Fibroblast of lung (primary cell): Measurements from ENCODE around the gene MACROD2. TPM values are rescaled to one million over a fixed set of nuclear protein-coding genes. Genes with fewer than 3 reads are reported as not detected.

Experiments used
- DNase-seq, 2 donors: peaks; one replicate each; pipeline versions ENCODE4 v3.0.0 to v3.0.0-alpha.2; 2010; ENCODE audit warnings: low read depth in 2 of 2
- H2AFZ ChIP-seq: 2 replicates; pipeline ENCODE4 v1.5.1; 2012; ENCODE audit warnings: low read length, control low read depth, inconsistent platforms
- H3K27ac ChIP-seq: 2 replicates; pipeline ENCODE4 v1.5.1; 2011; ENCODE audit warnings: low read length, control low read depth; ENCODE audit not compliant: insufficient read depth
- H3K27me3 ChIP-seq: 2 replicates; pipeline ENCODE4 v1.5.1; 2011; ENCODE audit warnings: mild to moderate bottlenecking, low read length; ENCODE audit not compliant: control insufficient read depth, insufficient read depth
- H3K36me3 ChIP-seq: 2 replicates; pipeline ENCODE4 v1.5.1; 2011; ENCODE audit warnings: low read length; ENCODE audit not compliant: control insufficient read depth, insufficient read depth
- H3K4me1 ChIP-seq: 2 replicates; pipeline ENCODE4 v1.5.1; 2011; ENCODE audit warnings: low read length; ENCODE audit not compliant: control insufficient read depth, insufficient read depth; ENCODE audit errors: extremely low read depth
- H3K4me2 ChIP-seq: 2 replicates; pipeline ENCODE4 v1.5.1; 2011; ENCODE audit warnings: low read length, control low read depth; ENCODE audit not compliant: insufficient read depth; ENCODE audit errors: extremely low read depth
- H3K4me3 ChIP-seq, 4 experiments: fragments of 200-600 bp in 1 of 4; sonication (generic) in 1 of 4; replicated peaks in 1 of 4; 2 replicates each; pipeline ENCODE4 v1.5.1; 2011 to 2016; ENCODE audit warnings: low read length in 4 of 4, low read depth in 3 of 4, mild to moderate bottlenecking in 3 of 4, control low read depth in 2 of 4, inconsistent platforms in 1 of 4, mixed read lengths in 1 of 4; ENCODE audit not compliant: insufficient read depth in 1 of 4; ENCODE audit errors: control extremely low read depth in 1 of 4
- H3K79me2 ChIP-seq: 2 replicates; pipeline ENCODE4 v1.5.1; 2012; ENCODE audit warnings: mild to moderate bottlenecking, low read length, inconsistent platforms; ENCODE audit not compliant: control insufficient read depth, insufficient read depth
- H3K9ac ChIP-seq: 2 replicates; pipeline ENCODE4 v1.5.1; 2011; ENCODE audit warnings: mild to moderate bottlenecking, low read length, control low read depth; ENCODE audit not compliant: insufficient read depth
- H3K9me3 ChIP-seq: 2 replicates; pipeline ENCODE4 v1.5.1; 2012; ENCODE audit warnings: low read depth, low read length; ENCODE audit not compliant: control insufficient read depth, insufficient read depth
- H4K20me1 ChIP-seq: 2 replicates; pipeline ENCODE4 v1.5.1; 2011; ENCODE audit warnings: low read length; ENCODE audit not compliant: control insufficient read depth, insufficient read depth; ENCODE audit errors: extremely low read depth
- CTCF ChIP-seq, 2 donors: IDR thresholded peaks in 1 of 2; conservative IDR thresholded peaks in 1 of 2; 1 replicate in 1 of 2; 2 replicates in 1 of 2; pipeline ENCODE4 v1.5.1; 2011 to 2012; ENCODE audit warnings: low read length in 2 of 2, control low read depth in 1 of 2, inconsistent platforms in 1 of 2, low read depth in 1 of 2, mild to moderate bottlenecking in 1 of 2
- EZH2 ChIP-seq: IDR thresholded peaks from 2 replicates; pipeline ENCODE4 v1.5.1; 2012; ENCODE audit warnings: low read length, control low read depth, mild to moderate bottlenecking; ENCODE audit errors: missing control alignments
- polyA plus RNA-seq, 2 donors: library from polyadenylated mRNA; depleted of rRNA in 1 of 2; stranded (reverse) in 1 of 2; unstranded in 1 of 2; fragments of >200 nt; gene quantifications; 2 replicates each; pipeline ENCODE4 v1.2.1, GENCODE V29; 2011 to 2012; ENCODE audit warnings: missing spikeins in 1 of 2
- total RNA-seq: library from RNA; depleted of rRNA; stranded (reverse); fragments of >200 nt; gene quantifications from 2 replicates; pipeline ENCODE4 v1.2.1, GENCODE V29; 2014

The MACROD2 gene
- total and polyA plus RNA-seq, 2 donors (not counting 1 experiment from before 2014, with no cell fraction given): 0.54 to 1.7 TPM

GRCh38 chr20:15155848-15156401 is 1160.6 kb downstream of the MACROD2 start:
- no peaks in the 10 kb centered on the region for H3K9me3 ChIP-seq

GRCh38 chr20:15158533-15158932 is 1163.2 kb downstream of the MACROD2 start:
- no peaks in the 10 kb centered on the region for H3K27me3 ChIP-seq
- no peak overlapping the region for H3K4me3 ChIP-seq

More at GRCh38 chr20:15155848-15156401, 1160.6 kb downstream of the MACROD2 start:
- Histone ChIP-seq H3K27ac (no peak overlapping the region), H2AFZ (no peak overlapping the region), H3K4me2 (no peak overlapping the region), H3K4me3 (no peak overlapping the region), H3K4me1 (no peaks in the 10 kb centered on the region), H4K20me1 (no peaks in the 10 kb centered on the region), H3K79me2 (no peaks in the 10 kb centered on the region), H3K27me3 (no peaks in the 10 kb centered on the region), H3K9ac (no peak overlapping the region), H3K36me3 (no peaks in the 10 kb centered on the region)
- TF ChIP-seq CTCF (conservative IDR thresholded peaks at IDR 0.05 in 1 of 2, IDR thresholded peaks at IDR 0.05 in 1 of 2; ENCODE audit: low read depth in 1 of 2, low read length in 2 of 2) (no peak), EZH2 (no peak)
- no peak for DNase-seq

GRCh38 chr20:15162079-15162647 is 1166.8 kb downstream of the MACROD2 start:
- Histone ChIP-seq H3K4me2 (no peak overlapping the region), H3K9ac (no peak overlapping the region), H4K20me1 (no peaks in the 10 kb centered on the region), H3K4me1 (no peaks in the 10 kb centered on the region), H3K79me2 (no peaks in the 10 kb centered on the region), H3K4me3 (no peak overlapping the region), H3K9me3 (no peaks in the 10 kb centered on the region), H3K27ac (no peak overlapping the region), H2AFZ (no peak overlapping the region), H3K36me3 (no peaks in the 10 kb centered on the region), H3K27me3 (no peaks in the 10 kb centered on the region)
- no peak for DNase-seq
- TF ChIP-seq EZH2: no peak
- no peak for TF ChIP-seq CTCF (conservative IDR thresholded peaks at IDR 0.05 in 1 of 2, IDR thresholded peaks at IDR 0.05 in 1 of 2; ENCODE audit: low read depth in 1 of 2, low read length in 2 of 2)

More at GRCh38 chr20:15158533-15158932, 1163.2 kb downstream of the MACROD2 start:
- H3K4me1 ChIP-seq: no peaks in the 10 kb centered on the region
- no peak for DNase-seq
- H2AFZ ChIP-seq: no peak overlapping the region
- no peak overlapping the region for H3K27ac ChIP-seq
- H3K9me3 ChIP-seq: no peaks in the 10 kb centered on the region
- no peak overlapping the region for H3K4me2 ChIP-seq
- no peak for TF ChIP-seq CTCF (conservative IDR thresholded peaks at IDR 0.05 in 1 of 2, IDR thresholded peaks at IDR 0.05 in 1 of 2; ENCODE audit: low read depth in 1 of 2, low read length in 2 of 2)
- TF ChIP-seq EZH2: no peak
- H3K79me2 ChIP-seq: no peaks in the 10 kb centered on the region
- no peaks in the 10 kb centered on the region for H3K36me3 ChIP-seq
- H3K9ac ChIP-seq: no peak overlapping the region
- H4K20me1 ChIP-seq: no peaks in the 10 kb centered on the region
